CD4-positive, alpha-beta T cell treated with Interleukin-17A for 4 hours (primary cell): Measurements from ENCODE around the gene NOD2.
A peak's percentile ranks its signal among the peaks of the same experiment; 100 is the strongest.

Experiments used
- DNase-seq: peaks from one replicate; pipeline ENCODE4 v3.0.0-alpha.2; 2020; ENCODE audit warnings: mixed read lengths

The NOD2 gene

DNA sequence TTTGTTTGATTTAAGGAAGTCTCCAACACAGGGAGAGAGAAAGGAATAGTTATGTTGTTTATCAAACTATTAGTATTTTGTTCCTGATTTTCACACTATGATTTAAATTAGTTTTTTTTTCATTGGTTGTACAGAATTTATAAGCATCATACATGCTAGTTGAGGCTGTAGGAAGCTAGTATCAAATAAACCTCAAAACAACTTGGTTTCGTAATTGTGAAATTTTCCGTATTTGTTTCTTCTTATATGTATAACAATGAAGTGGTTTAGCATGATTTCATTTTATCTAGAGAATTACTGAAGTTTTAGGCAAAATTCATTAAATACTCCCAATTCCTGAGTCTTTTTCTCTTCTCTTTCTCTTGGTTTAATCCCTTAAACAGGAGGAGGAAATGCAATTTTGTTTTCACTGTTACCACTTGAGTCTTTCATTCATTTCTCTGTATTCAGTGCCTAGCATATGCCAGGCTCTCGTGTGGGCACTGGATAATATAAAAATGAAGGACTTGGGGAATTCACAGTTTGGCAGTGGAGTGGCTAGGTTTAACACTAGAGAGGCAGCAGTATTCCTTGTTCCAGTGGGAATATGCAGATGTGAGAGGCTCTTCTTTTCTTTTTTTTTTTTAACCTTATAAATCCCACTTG is 50.3 kb downstream of the NOD2 start:
- no peak for DNase-seq

DNA sequence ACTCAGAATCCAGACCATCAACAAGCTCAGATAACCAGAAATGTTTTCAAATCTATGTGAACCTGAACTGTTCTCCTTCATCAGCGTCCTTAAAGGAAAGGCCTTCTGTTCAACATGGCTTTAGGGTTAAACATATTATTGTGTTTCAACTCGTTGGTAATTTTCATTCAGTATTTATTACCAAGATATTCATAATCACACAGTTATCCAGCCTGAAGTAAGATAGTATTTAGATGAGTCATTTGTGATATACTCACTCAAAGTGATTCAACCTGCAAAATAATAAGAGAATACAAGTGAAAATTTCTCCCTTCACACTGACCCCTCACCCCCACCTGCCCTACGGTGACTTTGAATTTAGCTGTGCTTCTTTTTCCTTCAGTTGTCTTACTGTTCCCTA is 51.5 kb downstream of the NOD2 start:
- DNase-seq: peak; percentile 33

DNA sequence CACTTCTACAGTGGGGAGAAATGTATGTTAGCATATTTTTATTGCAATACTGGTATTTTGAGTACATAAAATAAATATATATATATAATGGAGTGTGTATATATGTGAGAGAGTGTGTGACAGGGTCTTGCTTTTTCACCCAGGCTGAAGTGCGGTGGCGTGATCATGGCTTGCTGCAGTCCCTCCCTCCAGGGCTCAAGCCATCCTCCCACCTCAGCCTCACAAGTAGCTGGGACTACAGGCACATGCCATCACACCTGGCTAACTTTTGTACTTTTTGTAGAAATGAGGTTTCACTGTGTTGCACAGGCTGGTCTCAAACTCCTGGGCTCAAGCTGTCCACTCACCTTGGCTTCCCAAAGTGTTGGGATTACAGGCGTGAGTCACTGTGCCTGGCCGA is 52.5 kb downstream of the NOD2 start:
- peak; percentile 15 for DNase-seq

DNA sequence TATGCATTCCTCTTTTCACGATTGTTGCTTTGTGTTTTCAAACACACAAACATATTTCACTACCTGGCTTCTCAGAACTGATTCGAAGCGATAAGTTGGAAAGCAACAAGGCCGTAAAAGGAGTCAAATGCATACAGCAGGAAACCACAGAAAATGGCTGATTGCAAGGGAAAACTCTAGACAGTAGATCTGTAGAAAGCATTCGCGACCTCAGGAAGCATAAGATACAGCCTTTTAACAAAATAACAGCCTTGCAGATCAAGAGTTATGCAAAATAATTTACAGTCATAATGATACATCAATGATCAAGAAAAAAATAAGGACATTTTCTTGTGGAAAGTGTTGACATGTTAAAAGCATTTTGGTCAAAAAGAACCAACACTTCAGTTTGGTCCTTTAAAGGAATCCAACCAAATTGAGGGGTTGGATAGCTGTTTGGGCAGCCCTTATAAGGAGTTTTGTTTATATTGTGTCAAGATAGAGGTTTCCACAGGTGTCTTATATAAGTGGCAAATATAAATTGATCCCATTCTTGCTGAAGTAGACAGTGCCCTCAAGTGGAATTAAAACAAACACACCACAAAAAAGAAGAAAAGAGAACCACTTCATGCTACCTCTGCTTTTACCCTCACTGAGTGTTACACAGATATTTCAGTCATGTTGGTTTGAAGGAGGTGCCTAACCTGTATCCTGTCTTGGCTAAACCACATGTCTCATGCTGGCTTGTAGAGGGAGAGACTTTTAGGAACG is 54.0 kb downstream of the NOD2 start:
- DNase-seq: peak; percentile 43

DNA sequence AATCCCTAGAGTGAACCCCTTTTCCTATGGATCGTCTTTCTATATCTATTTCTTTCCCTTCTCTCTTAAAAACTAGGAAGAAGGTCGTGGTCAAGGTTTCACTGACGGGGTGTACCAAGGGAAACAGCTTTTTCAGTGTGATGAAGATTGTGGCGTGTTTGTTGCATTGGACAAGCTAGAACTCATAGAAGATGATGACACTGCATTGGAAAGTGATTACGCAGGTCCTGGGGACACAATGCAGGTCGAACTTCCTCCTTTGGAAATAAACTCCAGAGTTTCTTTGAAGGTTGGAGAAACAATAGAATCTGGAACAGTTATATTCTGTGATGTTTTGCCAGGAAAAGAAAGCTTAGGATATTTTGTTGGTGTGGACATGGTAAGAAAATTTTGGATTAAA is 58.1 kb downstream of the NOD2 start:
- no peak for DNase-seq

DNA sequence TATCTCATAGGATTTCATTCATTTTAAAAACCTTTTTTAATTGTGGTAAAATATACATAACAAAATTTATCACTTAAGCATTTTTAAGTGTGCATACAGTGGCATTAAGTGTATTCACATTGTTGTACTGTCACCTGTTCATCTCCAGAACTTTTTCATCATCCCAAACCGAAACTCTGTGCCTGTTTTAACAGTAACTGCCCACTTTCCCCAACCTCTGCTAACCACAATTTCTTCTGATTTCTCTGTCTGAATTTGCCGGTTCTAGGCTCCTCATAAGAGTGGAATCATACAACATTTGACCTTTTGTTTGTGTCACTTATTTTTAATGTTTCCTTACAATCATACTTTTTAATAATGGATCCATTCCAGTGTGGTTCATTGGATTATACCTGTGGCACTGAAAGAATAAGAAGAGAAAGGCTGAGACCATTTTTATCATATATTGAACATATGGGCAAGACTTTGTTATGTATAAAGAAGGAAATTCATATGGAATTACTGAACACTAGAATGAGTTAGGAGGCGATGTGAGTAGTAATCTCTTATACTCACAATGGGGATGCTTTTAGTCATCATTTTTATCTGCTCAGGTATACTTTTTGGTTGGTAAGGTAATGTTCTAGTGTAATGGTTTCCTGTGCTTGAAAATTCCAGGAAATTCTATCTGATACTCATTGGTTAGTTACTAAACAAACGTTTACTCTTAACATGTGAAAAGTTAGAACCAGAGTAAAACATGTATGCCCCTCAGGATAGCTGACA is 59.2 kb downstream of the NOD2 start:
- no peak for DNase-seq

DNA sequence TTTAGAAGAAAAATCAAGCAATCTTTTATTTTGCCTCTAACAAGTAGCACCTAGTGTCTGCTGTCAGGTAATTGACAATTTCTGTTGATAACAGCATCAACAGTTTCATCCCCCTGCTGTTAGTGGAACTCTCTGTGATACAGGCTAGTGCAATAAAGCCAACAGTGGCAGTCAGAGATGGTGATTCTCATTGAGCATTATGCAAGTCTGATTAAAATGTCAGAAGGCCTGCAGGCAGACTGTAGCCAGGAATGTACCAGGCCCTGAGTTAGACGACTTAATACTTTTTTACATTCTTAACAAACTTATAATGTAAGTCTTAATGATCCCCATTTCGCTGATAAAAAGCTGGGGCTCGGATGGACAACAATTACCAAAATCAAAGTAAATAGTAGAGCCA is 63.1 kb downstream of the NOD2 start:
- no peak for DNase-seq

DNA sequence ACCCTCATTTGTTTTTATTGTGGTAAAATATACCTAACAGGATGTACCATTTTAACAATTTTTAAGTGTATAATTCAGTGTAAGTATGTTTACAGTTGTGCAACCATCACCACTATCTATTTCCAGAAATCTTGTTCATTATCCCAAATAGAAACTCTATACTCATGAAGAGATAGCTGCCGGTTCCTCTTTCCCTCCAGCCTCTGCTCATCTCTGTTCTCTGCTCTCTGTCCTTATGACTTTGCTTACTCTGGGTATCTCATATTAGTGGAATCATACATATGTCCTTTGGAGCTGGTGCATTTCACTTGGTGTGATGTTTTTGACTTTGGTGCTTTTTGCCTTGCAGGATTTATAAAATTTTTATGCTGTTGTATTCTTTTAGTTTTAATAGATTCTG is 67.9 kb downstream of the NOD2 start:
- no peak for DNase-seq

DNA sequence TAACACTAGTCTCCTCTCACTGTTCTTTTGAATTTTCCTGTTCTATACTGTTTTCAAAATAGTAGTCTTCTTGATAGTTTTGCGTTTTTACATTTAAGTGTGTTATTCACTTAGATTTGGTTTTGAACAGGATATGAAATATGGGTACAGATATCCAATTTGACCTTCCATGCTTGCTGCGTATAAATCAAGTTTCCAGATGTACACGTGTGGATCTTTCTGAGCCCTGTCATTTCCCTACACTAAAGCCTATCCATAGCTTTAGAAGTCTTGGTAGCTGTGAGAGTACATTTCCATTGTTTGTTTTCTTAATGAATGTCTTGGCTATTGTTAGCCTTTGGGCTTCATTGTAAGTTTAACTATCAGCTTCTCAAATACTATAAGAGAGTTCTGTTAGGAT is 68.8 kb downstream of the NOD2 start:
- no peak for DNase-seq

DNA sequence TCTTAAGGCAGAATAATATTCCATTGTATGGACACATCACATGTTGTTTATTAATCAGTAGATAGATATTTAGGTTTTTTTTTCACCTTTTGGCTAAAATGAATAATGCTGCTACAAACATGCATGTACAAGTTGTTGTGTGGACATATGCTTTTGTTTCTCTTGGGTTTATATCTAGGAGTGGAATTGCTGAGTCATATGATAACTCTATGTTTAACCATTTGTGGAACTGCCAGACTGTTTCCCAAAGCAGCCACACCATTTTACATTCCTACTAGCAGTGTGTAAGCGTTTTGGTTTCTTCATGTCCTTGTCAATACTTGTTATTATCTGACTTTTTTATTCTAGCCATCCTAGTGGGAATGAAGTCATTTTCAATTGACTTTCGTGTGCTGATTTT is 69.8 kb downstream of the NOD2 start:
- no peak for DNase-seq

DNA sequence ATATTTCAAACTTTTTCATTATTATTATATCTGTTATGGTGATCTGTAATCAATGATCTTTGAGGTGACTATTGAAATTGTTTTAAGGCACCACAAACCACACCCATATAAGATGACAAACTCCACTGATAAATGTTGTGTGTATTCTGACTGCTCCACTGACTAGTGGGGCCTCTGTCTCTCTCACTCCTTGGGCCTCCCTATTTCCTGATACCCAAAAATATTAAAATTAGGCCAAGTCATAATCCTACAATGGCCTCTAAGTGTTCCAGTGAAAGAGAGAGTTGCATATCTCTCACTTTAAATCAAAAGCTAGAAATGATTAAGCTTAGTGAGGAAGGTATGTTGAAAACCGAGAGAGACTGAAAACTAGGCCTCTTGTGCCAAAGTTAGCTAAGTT is 71.9 kb downstream of the NOD2 start:
- DNase-seq: no peak

DNA sequence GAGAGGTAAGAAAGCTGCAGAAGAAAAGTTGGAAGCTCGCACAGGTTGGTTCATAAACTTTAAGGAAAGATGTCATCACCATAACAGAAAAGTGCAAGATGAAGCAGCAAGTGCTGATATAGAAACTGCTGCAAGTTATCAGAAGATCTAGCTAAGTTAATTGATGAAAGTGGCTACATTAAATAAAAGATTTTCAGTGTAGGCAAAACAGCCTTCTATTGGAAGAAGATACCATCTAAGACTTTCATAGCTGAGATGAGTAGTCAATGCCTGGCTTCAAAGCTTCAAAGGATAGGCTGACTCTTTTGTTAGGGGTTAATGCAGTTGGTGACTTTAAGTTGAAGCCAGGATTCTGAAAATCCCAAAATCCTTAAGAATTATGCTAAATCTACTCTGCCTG is 72.5 kb downstream of the NOD2 start:
- DNase-seq: no peak

DNA sequence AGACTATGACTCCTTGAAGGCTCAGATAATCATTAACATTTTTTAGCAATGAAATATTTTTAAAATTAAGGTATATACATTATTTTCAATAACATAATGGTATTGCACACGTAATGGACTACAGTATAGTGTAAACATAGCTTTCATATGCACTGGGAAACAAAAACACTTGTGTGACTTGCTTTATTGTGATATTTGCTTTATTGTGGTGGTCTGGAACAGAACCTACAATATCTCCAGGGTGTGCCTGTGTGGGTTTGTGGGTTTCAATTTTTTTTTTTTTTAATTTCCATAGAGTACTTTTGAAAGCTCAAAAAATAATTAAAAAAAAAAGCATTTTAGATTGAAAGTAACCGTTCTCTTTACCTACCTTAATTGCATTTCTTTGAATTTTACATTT is 73.8 kb downstream of the NOD2 start:
- DNase-seq: no peak

DNA sequence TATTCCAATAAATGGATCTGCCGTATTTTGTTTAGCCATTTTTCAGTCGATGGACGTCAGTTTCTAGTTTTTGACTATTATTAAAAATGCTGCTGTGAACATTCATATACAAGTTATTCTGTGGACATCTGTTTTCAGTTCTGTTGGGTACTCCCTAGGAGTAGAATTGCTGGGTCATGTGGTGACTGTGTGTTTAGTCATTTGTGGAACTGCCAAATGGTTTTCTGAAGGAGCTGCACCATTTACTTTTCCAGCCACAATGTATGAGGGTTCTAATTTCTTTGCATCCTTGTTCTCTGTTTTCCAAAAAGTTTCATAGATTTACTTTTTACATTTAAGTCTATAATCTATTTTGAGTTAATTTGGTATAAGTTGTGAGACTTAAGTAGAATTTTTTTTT is 78.0 kb downstream of the NOD2 start:
- DNase-seq: no peak

DNA sequence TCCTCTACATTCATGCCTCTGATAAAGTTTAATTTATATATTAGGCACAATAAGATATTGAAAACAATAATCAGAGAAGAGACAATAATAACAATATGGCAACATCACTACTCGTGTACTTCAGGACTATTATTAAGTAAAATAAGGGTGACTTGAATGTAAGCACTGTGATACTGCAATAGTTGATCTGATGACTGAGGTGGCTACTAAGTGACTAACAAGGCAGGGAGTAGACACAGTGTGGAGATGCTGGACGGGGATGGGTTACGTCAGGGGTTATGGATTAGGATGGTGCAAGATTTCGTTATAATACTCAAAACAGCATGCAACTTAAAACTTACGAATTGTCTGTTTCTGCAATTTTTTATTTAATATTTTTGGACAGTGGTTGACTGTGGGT is 81.0 kb downstream of the NOD2 start:
- DNase-seq: no peak

DNA sequence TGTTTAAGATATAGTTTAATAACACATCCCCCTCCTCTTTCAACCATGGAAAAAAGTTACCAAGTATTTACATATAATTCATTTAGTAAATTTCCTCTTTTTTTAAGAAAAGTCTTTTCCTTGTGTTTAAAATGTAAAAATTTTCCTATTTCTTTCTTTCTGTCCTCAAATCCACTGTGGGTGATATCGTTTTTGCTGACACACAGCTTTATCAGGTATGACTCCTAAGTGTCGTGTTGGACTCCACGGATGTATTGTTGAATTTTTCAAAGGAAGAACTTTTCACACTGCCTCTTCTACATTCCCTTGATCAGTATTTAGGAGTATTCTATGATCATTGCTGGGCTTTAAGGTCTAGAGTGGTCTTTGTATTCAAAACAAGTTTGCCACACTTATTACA is 81.6 kb downstream of the NOD2 start:
- no peak for DNase-seq

DNA sequence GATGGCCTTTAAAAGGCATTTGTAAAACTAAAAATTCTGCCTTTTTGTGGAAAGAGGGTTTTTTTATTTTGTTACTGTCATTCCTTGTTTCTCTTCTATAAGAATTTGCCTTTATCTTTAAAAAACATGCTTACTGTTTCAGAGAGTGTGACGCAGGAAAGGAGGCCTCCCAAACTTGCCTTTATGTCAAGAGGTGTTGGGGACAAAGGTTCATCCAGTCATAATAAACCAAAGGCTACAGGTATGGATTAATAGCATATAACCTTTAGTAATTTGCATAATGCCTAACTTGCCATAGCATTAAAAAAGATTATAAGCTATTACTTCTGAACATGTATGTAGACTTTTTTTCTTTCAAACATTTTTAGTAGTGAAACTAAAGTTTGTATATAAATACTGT is 82.6 kb downstream of the NOD2 start:
- no peak for DNase-seq

DNA sequence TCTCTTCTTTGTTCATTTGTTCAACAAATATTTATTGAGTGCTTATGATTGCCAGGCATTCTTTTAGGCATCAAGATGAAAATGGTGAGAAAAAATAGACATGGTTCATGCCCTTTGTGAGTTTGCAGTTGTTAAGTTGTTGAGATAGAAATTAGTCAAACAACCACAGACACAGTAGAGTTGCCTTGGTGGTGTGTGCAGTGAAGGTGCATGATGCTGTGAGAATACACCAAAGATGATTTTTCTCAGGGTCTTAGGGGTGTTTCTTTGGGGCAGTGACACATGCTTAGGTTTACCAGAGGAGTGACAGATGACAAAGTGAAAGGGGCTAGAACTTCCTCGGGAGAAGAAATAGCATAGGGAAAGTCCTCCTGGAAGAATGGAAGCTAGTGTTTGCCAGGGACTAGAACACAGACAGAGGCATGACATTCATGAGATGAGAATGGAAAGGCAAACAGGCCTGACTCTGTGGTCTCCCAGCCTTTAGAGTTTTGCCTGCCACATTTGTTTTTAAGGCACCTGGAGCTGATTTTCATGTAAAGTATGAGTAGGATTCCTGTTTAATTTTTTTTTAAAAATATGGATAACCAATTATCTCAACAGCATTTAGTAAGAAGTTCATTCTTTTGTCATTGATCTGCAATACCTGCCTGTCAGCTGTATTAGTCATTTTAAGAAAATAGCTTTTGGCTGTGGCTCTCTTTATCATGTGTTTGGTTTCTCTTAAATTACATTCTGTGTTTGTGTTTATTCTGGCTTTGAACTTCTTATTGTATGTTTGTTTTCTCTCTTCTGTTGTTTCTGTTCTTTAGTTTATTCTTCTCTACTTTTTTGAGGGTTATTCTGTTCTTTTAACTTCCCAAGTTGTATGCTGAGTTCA is 85.1 kb downstream of the NOD2 start:
- DNase-seq: no peak

DNA sequence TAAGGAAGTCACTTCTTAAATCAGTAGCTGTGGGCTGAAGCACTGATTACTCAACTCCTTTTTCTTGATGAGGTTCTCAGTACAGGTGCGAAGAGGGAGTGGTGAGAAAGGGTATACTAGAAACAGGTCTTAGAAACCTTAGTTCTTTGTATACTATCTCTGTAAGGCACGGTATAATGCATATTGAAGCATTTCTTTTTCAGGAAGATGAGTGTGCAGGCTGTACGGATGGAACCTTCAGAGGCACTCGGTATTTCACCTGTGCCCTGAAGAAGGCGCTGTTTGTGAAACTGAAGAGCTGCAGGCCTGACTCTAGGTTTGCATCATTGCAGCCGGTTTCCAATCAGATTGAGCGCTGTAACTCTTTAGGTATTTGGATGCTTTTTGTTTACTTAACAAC is 87.6 kb downstream of the NOD2 start:
- DNase-seq: peak; percentile 21

DNA sequence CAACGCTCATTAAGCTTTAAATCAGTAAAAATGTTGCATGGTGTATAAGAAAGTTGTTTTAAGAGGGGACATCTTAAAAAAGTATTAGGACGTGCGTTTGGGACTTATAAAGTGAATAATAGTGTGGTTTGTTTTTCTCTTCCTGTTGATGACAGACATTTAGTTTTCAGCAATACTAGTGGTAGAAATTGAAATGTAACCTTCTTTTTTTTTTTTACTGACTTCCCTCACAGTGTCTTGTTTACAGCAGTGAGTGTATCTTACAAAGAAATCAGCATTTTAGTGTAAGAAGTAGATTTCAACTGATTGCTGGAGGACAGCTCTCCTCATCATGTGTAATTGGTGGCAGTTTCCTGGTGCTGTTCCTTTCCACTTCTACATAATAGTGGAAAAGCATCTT is 88.1 kb downstream of the NOD2 start:
- no peak for DNase-seq
